A549 (cell line): ENCODE results near the gene IFT88.

Experiments used
- CTCF ChIP-seq: fragments of >200 bp; sonication (Bioruptor Twin); formaldehyde crosslinking; IDR thresholded peaks from 3 replicates; pipeline ENCODE4 v1.5.1; 2016
- ELK1 ChIP-seq: fragments of 150-350 bp; IDR thresholded peaks from 2 replicates; pipeline ENCODE4 v1.6.1; 2014; ENCODE audit warnings: low read depth, mild to moderate bottlenecking, low read length
- HOXA7 ChIP-seq: fragments of 250-450 bp; sonication (Bioruptor Pico); IDR thresholded peaks from 2 replicates; pipeline ENCODE4 v1.5.0; 2020; ENCODE audit warnings: mild to moderate bottlenecking, moderate library complexity
- MAFK ChIP-seq: fragments of 450-650 bp; IDR thresholded peaks from 2 replicates; pipeline ENCODE4 v1.6.1; 2014; ENCODE audit not compliant: partially characterized antibody
- MAX ChIP-seq: IDR thresholded peaks from 2 replicates; pipeline ENCODE4 v1.6.1; 2012
- NFE2L2 ChIP-seq: fragments of 150-350 bp; conservative IDR thresholded peaks from 2 replicates; pipeline ENCODE4 v1.6.1; 2014; ENCODE audit warnings: low read length
- POLR2A ChIP-seq: IDR thresholded peaks from 2 replicates; pipeline ENCODE4 v1.6.1; 2012; ENCODE audit warnings: mild to moderate bottlenecking, low read length
- RFX5 ChIP-seq: fragments of 450-650 bp; IDR thresholded peaks from 2 replicates; pipeline ENCODE4 v1.7.1; 2014; ENCODE audit warnings: antibody characterized with exemption, mild to moderate bottlenecking, moderate library complexity

- TF ChIP-seq CTCF, result no peak
- TF ChIP-seq MAFK, result no peak
- TF ChIP-seq HOXA7 (CRISPR knock-in tag), result no peak
- TF ChIP-seq NFE2L2, result no peak
- no peak for TF ChIP-seq ELK1
- no peak for TF ChIP-seq MAX
- TF ChIP-seq POLR2A, result no peak
- no peak for TF ChIP-seq RFX5
These were observed 49.3 kb downstream of the IFT88 start for GRCh38 chr13:20616059-20616797.
